GM18519 (cell line): Measurements from ENCODE around the gene PPFIA4.

Experiments used
- ATAC-seq: cut with Tn5 transposase; IDR thresholded peaks from one replicate; pipeline ENCODE4 v1.9.1; 2021; ENCODE audit warnings: mild to moderate bottlenecking, moderate library complexity; ENCODE audit not compliant: unreplicated experiment, low FRiP score

PPFIA4 gene

GRCh38 chr1:203056012-203056411 is 29.7 kb downstream of the PPFIA4 start:
- no peak for ATAC-seq

GRCh38 chr1:203056516-203056915 is 30.2 kb downstream of the PPFIA4 start:
- ATAC-seq: no peak

- no peak for ATAC-seq
These were observed 31.8 kb downstream of the PPFIA4 start for GRCh38 chr1:203057911-203058675.

GRCh38 chr1:203058676-203058935 is 32.3 kb downstream of the PPFIA4 start:
- ATAC-seq: no peak

- ATAC-seq: no peak
These were observed 33.2 kb downstream of the PPFIA4 start for GRCh38 chr1:203059485-203059884.

- no peak for ATAC-seq
These were observed 33.8 kb downstream of the PPFIA4 start for GRCh38 chr1:203060115-203060514.

GRCh38 chr1:203063287-203063686 is 37.0 kb downstream of the PPFIA4 start:
- ATAC-seq: no peak

GRCh38 chr1:203065191-203065590 is 38.9 kb downstream of the PPFIA4 start:
- no peak for ATAC-seq

GRCh38 chr1:203065986-203066385 is 39.7 kb downstream of the PPFIA4 start:
- no peak for ATAC-seq

GRCh38 chr1:203066965-203067364 is 40.7 kb downstream of the PPFIA4 start:
- ATAC-seq: no peak

GRCh38 chr1:203069030-203069747 is 42.9 kb downstream of the PPFIA4 start:
- ATAC-seq: no peak

GRCh38 chr1:203072002-203072602 is 45.8 kb downstream of the PPFIA4 start:
- no peak for ATAC-seq

- no peak for ATAC-seq
These were observed 46.6 kb downstream of the PPFIA4 start for GRCh38 chr1:203072911-203073310.

- no peak for ATAC-seq
These were observed 47.2 kb downstream of the PPFIA4 start for GRCh38 chr1:203073469-203073868.

GRCh38 chr1:203074610-203075009 is 48.3 kb downstream of the PPFIA4 start:
- no peak for ATAC-seq

- no peak for ATAC-seq
These were observed 49.1 kb downstream of the PPFIA4 start for GRCh38 chr1:203075236-203076030.

- ATAC-seq: no peak
These were observed 49.8 kb downstream of the PPFIA4 start for GRCh38 chr1:203076031-203076511.

- ATAC-seq: no peak
These were observed 51.1 kb downstream of the PPFIA4 start for GRCh38 chr1:203077367-203077766.

- ATAC-seq: no peak
These were observed 51.7 kb downstream of the PPFIA4 start for GRCh38 chr1:203077956-203078355.

GRCh38 chr1:203078478-203078877 is 52.2 kb downstream of the PPFIA4 start:
- no peak for ATAC-seq

GRCh38 chr1:203080456-203080855 is 54.2 kb downstream of the PPFIA4 start:
- no peak for ATAC-seq
